Measurements from ENCODE around the gene PRRX1.

Gene PRRX1

DNA sequence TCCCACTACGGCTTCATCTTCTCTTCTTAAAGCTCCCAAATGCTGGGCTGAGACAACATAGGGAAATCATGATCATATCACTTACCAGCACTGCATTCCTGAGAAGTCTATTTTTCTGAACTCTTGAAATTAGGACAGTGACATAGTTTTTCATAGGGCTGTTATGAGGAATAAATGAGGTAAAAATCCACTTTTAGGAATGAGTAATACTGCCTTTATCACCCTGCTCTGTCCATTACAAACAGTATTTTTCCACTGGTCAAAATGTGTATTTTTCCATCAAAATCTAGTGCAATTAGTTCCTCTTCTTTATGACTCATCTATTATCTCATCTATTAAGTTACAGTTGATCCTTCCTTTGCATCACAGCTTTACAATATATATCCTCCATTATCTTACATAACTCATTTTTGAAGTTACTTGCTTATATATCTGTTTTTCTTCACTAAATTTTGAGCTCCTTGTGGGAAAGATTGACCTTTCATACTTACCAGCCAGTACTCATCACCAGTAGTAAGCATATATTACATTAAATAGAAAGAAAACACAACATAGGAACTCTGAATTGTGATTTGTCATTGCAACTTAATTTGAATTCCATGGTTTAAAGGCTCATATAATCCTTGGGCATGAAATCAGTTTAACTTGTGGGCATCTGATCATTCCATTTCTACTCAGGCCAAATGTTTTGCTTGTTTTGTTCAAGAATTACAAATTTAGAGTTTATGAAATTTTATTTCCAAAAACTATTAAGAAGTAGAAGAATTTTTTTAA is 37.1 kb downstream of the PRRX1 start:
- H3K4me1 ChIP-seq (ENCODE audit: control insufficient read depth in 2 of 2, insufficient read depth in 2 of 2, low read length in 2 of 2) = no peaks in the 10 kb centered on the region
- no peaks in the 10 kb centered on the region for H3K36me3 ChIP-seq (ENCODE audit: control insufficient read depth in 2 of 2, insufficient read depth in 2 of 2, low read length in 2 of 2)
- H3K27ac ChIP-seq (ENCODE audit: low read depth in 2 of 2, low read length in 2 of 2) = no peak overlapping the region
- no peak overlapping the region for H3K4me3 ChIP-seq (ENCODE audit: low read length in 2 of 2)
- no peaks in the 10 kb centered on the region for H3K27me3 ChIP-seq (ENCODE audit: control insufficient read depth in 2 of 2, insufficient read depth in 2 of 2, low read length in 2 of 2)
- H3K9me3 ChIP-seq (ENCODE audit: control insufficient read depth in 2 of 2, low read length in 2 of 2) = no peaks in the 10 kb centered on the region
- H3K9ac ChIP-seq (ENCODE audit: low read depth in 1 of 2, low read length in 2 of 2) = no peak overlapping the region

DNA sequence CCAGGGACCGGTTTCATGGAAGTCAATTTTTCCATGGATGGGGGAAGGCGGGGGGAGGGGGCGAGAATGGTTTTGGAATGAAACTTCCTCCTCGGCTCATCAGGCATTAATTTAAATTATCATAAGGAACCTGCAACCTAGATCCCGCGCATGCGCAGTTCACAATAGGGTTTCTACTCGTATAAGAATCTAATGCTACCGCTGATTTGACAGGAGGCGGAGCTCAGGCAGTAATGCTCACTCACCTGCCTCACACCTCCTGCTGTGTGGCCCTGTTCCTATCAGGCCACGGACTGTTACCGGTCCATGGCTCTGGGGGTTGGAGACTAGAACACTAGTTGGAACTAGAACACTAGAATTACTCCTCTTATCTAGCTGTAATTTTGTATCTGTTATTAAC is 38.0 kb downstream of the PRRX1 start:
- no peaks in the 10 kb centered on the region for H3K36me3 ChIP-seq (ENCODE audit: control insufficient read depth in 2 of 2, insufficient read depth in 2 of 2, low read length in 2 of 2)
- H3K27me3 ChIP-seq (ENCODE audit: control insufficient read depth in 2 of 2, insufficient read depth in 2 of 2, low read length in 2 of 2) = no peaks in the 10 kb centered on the region
- no peak overlapping the region for H3K4me3 ChIP-seq (ENCODE audit: low read length in 2 of 2)
- no peak overlapping the region for H3K9ac ChIP-seq (ENCODE audit: low read depth in 1 of 2, low read length in 2 of 2)
- no peaks in the 10 kb centered on the region for H3K9me3 ChIP-seq (ENCODE audit: control insufficient read depth in 2 of 2, low read length in 2 of 2)
- no peaks in the 10 kb centered on the region for H3K4me1 ChIP-seq (ENCODE audit: control insufficient read depth in 2 of 2, insufficient read depth in 2 of 2, low read length in 2 of 2)
- no peak overlapping the region for H3K27ac ChIP-seq (ENCODE audit: low read depth in 2 of 2, low read length in 2 of 2)

DNA sequence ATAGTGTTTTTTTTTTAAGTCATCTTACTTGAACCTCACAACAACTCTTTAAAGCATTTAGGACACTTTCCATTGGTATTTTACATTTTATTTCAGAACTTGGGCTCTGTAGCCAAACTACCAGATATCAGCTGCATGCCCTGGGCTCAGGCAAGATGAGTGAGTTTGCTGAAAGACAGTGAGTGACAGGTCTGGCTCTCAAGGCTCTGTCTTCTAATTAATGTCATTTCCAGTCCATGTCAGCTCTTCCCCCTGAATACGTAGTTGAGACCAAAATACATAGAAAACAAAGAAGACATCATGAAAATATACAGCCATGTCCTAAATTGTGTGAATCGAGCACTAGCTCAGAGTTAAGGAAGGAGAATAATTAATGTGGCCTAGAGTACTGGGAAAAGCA is 39.7 kb downstream of the PRRX1 start:
- H3K27me3 ChIP-seq (ENCODE audit: control insufficient read depth in 2 of 2, insufficient read depth in 2 of 2, low read length in 2 of 2) = no peaks in the 10 kb centered on the region
- H3K27ac ChIP-seq (ENCODE audit: low read depth in 2 of 2, low read length in 2 of 2) = no peak overlapping the region
- H3K36me3 ChIP-seq (ENCODE audit: control insufficient read depth in 2 of 2, insufficient read depth in 2 of 2, low read length in 2 of 2) = no peaks in the 10 kb centered on the region
- H3K9ac ChIP-seq (ENCODE audit: low read depth in 1 of 2, low read length in 2 of 2) = no peak overlapping the region
- no peaks in the 10 kb centered on the region for H3K9me3 ChIP-seq (ENCODE audit: control insufficient read depth in 2 of 2, low read length in 2 of 2)
- no peaks in the 10 kb centered on the region for H3K4me1 ChIP-seq (ENCODE audit: control insufficient read depth in 2 of 2, insufficient read depth in 2 of 2, low read length in 2 of 2)
- H3K4me3 ChIP-seq (ENCODE audit: low read length in 2 of 2) = no peak overlapping the region

DNA sequence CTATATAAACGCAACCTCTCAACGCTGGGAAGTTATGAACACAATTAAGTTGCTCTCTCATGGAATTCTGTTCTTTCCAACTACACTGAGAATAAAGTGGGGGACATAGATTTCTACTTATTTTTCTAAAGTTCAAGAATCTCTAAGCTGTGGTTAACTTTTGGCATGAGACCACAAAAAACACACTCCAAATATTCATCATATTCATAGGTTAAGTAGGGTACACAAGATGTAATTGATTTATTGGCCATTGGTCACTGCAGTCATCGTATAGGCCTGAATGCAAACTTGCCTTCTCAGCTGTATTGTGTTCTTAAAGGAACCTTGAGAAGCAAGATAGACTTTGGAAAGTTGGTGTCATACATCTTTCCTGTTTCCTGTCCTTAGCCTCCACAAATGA is 40.3 kb downstream of the PRRX1 start:
- no peak overlapping the region for H3K4me3 ChIP-seq (ENCODE audit: low read length in 2 of 2)
- no peaks in the 10 kb centered on the region for H3K27me3 ChIP-seq (ENCODE audit: control insufficient read depth in 2 of 2, insufficient read depth in 2 of 2, low read length in 2 of 2)
- H3K4me1 ChIP-seq (ENCODE audit: control insufficient read depth in 2 of 2, insufficient read depth in 2 of 2, low read length in 2 of 2) = no peaks in the 10 kb centered on the region
- H3K36me3 ChIP-seq (ENCODE audit: control insufficient read depth in 2 of 2, insufficient read depth in 2 of 2, low read length in 2 of 2) = no peaks in the 10 kb centered on the region
- no peak overlapping the region for H3K9ac ChIP-seq (ENCODE audit: low read depth in 1 of 2, low read length in 2 of 2)
- H3K9me3 ChIP-seq (ENCODE audit: control insufficient read depth in 2 of 2, low read length in 2 of 2) = no peaks in the 10 kb centered on the region
- H3K27ac ChIP-seq (ENCODE audit: low read depth in 2 of 2, low read length in 2 of 2) = no peak overlapping the region

DNA sequence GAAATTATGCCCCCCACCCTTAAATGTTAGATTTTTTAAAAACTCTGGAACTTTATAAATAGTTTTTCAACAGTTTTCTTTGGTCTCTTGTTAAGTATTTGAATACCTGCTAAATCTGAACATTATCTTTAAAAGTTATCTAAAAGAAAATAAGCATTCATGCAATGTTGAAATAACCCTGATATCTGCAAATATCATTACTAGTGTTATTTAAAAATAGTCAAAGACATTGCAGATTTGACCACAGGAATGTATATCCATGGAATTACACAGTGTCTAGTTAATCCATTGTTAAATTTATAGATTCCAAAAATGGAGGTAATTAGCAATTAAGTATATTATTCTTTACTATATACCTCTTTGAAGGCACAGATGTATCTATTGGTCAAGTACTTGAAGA is 42.0 kb downstream of the PRRX1 start:
- Histone ChIP-seq H3K4me1 (ENCODE audit: control insufficient read depth in 2 of 2, insufficient read depth in 2 of 2, low read length in 2 of 2) (no peaks in the 10 kb centered on the region), H3K9me3 (ENCODE audit: control insufficient read depth in 2 of 2, low read length in 2 of 2) (no peaks in the 10 kb centered on the region), H3K4me3 (ENCODE audit: low read length in 2 of 2) (no peak overlapping the region), H3K36me3 (ENCODE audit: control insufficient read depth in 2 of 2, insufficient read depth in 2 of 2, low read length in 2 of 2) (no peaks in the 10 kb centered on the region), H3K27ac (ENCODE audit: low read depth in 2 of 2, low read length in 2 of 2) (no peak overlapping the region), H3K9ac (ENCODE audit: low read depth in 1 of 2, low read length in 2 of 2) (no peak overlapping the region), H3K27me3 (ENCODE audit: control insufficient read depth in 2 of 2, insufficient read depth in 2 of 2, low read length in 2 of 2) (no peaks in the 10 kb centered on the region)

DNA sequence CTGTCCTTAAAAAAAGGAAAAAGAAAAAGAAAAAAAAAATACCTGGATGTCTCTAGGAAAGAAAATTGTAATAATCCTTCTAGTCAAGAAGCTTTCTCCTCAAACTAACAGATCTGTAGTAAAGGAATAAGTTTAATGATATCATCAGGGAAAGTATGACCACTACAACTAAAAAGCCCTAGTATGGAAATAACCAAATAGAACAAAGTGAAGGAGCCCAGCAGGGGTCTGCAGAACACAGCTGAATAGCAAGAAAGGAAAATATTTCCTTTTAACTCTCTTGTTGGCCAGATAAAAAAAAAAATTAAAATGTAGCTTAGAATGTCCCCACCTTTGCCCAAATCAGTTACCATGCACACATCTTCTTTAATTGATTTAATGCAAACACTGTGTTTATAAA is 43.2 kb downstream of the PRRX1 start:
- no peaks in the 10 kb centered on the region for H3K4me1 ChIP-seq (ENCODE audit: control insufficient read depth in 2 of 2, insufficient read depth in 2 of 2, low read length in 2 of 2)
- no peak overlapping the region for H3K27ac ChIP-seq (ENCODE audit: low read depth in 2 of 2, low read length in 2 of 2)
- H3K9me3 ChIP-seq (ENCODE audit: control insufficient read depth in 2 of 2, low read length in 2 of 2) = no peaks in the 10 kb centered on the region
- H3K27me3 ChIP-seq (ENCODE audit: control insufficient read depth in 2 of 2, insufficient read depth in 2 of 2, low read length in 2 of 2) = no peaks in the 10 kb centered on the region
- H3K36me3 ChIP-seq (ENCODE audit: control insufficient read depth in 2 of 2, insufficient read depth in 2 of 2, low read length in 2 of 2) = no peaks in the 10 kb centered on the region
- H3K4me3 ChIP-seq (ENCODE audit: low read length in 2 of 2) = no peak overlapping the region
- no peak overlapping the region for H3K9ac ChIP-seq (ENCODE audit: low read depth in 1 of 2, low read length in 2 of 2)

DNA sequence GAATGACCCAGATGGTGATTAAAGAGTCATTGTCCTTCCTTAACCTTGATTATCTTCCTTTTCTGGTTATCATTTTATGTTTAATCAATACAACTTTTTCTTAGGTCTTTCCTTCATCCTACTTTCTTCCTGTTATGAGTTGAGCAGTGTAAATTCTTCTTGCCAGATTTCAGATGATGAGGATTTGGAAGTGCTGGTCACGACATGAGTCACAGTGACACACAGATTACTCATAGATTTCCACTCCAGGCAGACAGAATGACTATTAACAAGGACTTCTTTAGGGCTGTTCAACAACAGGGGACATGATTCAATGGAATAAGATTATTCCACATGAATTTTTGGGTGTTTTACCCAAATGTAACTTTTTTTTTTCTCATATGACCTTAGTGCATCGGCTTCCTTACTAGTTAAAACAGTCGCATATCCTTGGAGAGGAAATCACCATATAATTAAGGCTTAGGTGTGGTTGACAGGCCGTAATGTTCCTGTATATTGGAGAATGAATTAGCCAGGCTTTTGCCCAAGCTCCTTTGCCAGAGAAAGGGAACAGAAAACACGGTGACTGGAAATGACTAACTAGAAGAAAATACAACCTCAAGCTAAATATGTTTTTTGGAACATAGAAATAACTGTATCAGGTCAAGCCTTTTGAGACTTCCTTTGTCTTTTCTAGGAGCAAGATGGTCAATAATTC is 44.2 kb downstream of the PRRX1 start:
- H3K9ac ChIP-seq (ENCODE audit: low read depth in 1 of 2, low read length in 2 of 2) = no peak overlapping the region
- H3K27me3 ChIP-seq (ENCODE audit: control insufficient read depth in 2 of 2, insufficient read depth in 2 of 2, low read length in 2 of 2) = no peaks in the 10 kb centered on the region
- H3K9me3 ChIP-seq (ENCODE audit: control insufficient read depth in 2 of 2, low read length in 2 of 2) = no peaks in the 10 kb centered on the region
- H3K27ac ChIP-seq (ENCODE audit: low read depth in 2 of 2, low read length in 2 of 2) = peak overlapping the region in 1 of 2 donors; percentile 15
- no peak overlapping the region for H3K4me3 ChIP-seq (ENCODE audit: low read length in 2 of 2)
- no peaks in the 10 kb centered on the region for H3K36me3 ChIP-seq (ENCODE audit: control insufficient read depth in 2 of 2, insufficient read depth in 2 of 2, low read length in 2 of 2)
- no peaks in the 10 kb centered on the region for H3K4me1 ChIP-seq (ENCODE audit: control insufficient read depth in 2 of 2, insufficient read depth in 2 of 2, low read length in 2 of 2)

DNA sequence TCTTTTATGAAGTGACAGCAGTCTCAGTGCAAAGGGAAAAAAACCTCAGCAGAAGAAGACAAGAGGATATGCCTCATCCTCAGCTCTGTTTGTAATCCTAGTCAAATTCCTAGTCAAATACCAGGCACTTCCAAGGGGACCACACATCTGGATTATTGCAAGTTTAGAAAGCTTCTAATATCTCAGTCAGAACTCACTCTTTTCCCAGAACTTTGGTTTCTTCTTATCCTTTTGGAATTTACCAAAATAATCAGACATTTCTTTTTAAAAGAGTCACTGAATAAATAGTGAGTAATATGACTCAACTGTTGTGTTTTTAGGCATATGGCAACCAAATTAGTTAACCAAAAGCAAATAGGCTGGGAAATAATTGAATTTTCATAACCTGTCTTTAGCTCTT is 47.8 kb downstream of the PRRX1 start:
- H3K4me3 ChIP-seq (ENCODE audit: low read length in 2 of 2) = no peak overlapping the region
- no peaks in the 10 kb centered on the region for H3K27me3 ChIP-seq (ENCODE audit: control insufficient read depth in 2 of 2, insufficient read depth in 2 of 2, low read length in 2 of 2)
- H3K27ac ChIP-seq (ENCODE audit: low read depth in 2 of 2, low read length in 2 of 2) = no peak overlapping the region
- H3K36me3 ChIP-seq (ENCODE audit: control insufficient read depth in 2 of 2, insufficient read depth in 2 of 2, low read length in 2 of 2) = no peaks in the 10 kb centered on the region
- no peaks in the 10 kb centered on the region for H3K9me3 ChIP-seq (ENCODE audit: control insufficient read depth in 2 of 2, low read length in 2 of 2)
- H3K9ac ChIP-seq (ENCODE audit: low read depth in 1 of 2, low read length in 2 of 2) = no peak overlapping the region
- no peaks in the 10 kb centered on the region for H3K4me1 ChIP-seq (ENCODE audit: control insufficient read depth in 2 of 2, insufficient read depth in 2 of 2, low read length in 2 of 2)

DNA sequence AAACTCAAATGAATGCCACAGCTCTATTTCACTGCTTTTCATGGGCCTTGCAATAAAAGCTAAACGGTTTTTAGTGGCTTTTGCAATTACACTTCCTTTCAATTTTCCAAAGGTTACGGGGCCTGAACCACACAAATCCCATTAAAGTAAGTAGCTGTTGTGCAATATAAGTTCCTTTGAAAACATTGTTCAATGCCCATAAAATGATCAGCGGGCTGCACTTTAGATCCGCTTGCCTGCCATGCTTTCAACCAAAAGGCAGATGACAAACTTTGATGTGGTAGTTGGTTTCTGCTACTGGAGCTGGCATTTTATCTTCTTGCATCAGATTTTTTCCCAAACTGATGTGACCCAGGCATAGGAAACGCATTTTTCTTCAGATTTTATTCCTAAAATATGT is 50.2 kb downstream of the PRRX1 start:
- no peaks in the 10 kb centered on the region for H3K27me3 ChIP-seq (ENCODE audit: control insufficient read depth in 2 of 2, insufficient read depth in 2 of 2, low read length in 2 of 2)
- H3K27ac ChIP-seq (ENCODE audit: low read depth in 2 of 2, low read length in 2 of 2) = no peak overlapping the region
- H3K4me1 ChIP-seq (ENCODE audit: control insufficient read depth in 2 of 2, insufficient read depth in 2 of 2, low read length in 2 of 2) = no peaks in the 10 kb centered on the region
- no peaks in the 10 kb centered on the region for H3K36me3 ChIP-seq (ENCODE audit: control insufficient read depth in 2 of 2, insufficient read depth in 2 of 2, low read length in 2 of 2)
- H3K4me3 ChIP-seq (ENCODE audit: low read length in 2 of 2) = no peak overlapping the region
- H3K9ac ChIP-seq (ENCODE audit: low read depth in 1 of 2, low read length in 2 of 2) = no peak overlapping the region
- H3K9me3 ChIP-seq (ENCODE audit: control insufficient read depth in 2 of 2, low read length in 2 of 2) = no peaks in the 10 kb centered on the region

DNA sequence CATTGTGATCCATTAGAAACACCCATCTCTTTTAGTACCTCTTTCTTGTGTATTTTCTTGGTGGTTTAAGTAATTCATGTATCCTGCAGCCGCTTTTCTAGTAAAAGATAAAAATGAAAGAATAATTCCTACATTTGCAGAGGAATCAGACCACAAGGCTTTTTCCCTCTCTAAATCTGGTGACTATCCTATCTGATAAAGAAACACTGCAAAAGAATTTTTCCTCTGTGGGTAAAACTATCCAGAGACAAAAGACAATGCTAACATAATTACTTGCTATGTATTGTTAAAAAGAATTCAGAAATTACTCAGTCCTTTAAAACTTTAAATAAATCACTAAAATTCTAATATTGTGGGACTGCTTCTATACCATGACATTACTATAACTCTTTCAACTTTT is 51.0 kb downstream of the PRRX1 start:
- Histone ChIP-seq H3K27me3 (ENCODE audit: control insufficient read depth in 2 of 2, insufficient read depth in 2 of 2, low read length in 2 of 2) (no peaks in the 10 kb centered on the region), H3K27ac (ENCODE audit: low read depth in 2 of 2, low read length in 2 of 2) (no peak overlapping the region), H3K36me3 (ENCODE audit: control insufficient read depth in 2 of 2, insufficient read depth in 2 of 2, low read length in 2 of 2) (no peaks in the 10 kb centered on the region), H3K4me3 (ENCODE audit: low read length in 2 of 2) (no peak overlapping the region), H3K4me1 (ENCODE audit: control insufficient read depth in 2 of 2, insufficient read depth in 2 of 2, low read length in 2 of 2) (no peaks in the 10 kb centered on the region), H3K9me3 (ENCODE audit: control insufficient read depth in 2 of 2, low read length in 2 of 2) (no peaks in the 10 kb centered on the region), H3K9ac (ENCODE audit: low read depth in 1 of 2, low read length in 2 of 2) (no peak overlapping the region)
